GM18508 (cell line): Measurements from ENCODE around the gene YJU2.

Source experiments
- ATAC-seq: cut with Tn5 transposase; IDR thresholded peaks from one replicate; pipeline ENCODE4 v1.9.1; 2021; ENCODE audit warnings: moderate number of reproducible peaks; ENCODE audit not compliant: insufficient read depth, unreplicated experiment

The YJU2 gene

DNA sequence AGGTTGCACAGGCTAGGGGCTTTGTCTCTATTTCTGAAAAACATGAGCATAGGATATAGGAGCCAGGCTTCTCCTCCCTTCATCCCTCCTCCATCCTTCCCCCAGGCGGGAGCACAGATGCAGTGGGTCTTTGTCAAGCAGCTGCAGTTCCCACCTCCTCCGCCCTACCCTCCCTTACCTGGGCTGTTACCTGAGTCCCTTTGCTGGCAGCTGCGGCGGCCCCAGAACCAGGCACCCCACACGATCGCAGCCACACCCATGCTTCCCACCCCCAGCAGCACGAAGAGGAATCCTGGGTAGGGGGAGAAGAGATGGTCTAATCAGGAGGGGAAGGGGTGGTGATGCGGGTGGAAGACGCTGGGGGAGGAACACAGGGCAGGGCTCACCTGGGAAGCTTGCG is 47.5 kb downstream of the YJU2 start:
- ATAC-seq: no peak

DNA sequence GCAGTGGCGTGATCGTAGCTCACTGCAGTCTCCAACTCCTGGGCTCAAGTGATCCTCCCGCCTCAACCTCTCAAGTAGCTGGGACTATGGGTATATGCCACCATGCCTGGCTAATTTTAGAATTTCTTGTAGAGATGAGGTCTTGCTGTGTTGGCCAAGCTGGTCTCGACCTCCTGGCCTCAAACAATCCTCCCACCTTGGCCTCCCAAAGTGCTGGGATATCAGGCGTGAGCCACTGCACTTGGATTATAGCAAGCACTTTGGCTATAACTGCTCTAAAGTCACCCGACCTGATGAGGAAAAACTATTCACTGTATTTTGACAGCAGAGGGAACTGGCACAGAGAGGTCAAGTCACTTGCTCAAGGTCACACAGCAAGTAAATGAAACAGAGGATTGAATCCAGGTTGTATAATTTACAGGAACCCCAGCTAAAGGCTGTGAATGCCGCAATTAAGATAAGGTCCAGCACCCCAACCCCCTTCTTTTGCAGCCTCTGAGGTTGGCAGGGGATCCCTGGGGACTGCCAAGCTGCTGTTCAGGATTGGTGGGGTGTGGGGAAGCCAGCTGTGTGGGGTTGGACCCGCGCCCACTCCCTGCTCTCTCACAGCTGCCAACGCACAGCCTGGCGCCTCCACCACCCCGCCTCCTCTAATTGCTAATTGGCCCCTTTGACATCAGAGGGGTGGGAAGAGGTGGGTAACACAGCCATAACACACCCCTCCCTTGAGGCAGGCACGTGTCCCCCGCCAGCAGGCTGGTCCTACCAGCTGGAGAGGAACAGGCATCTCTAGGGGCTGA is 49.3 kb downstream of the YJU2 start:
- ATAC-seq: no peak

- ATAC-seq: no peak
Measured at GRCh38 chr19:4297901-4298809, 51.3 kb downstream of the YJU2 start.

DNA sequence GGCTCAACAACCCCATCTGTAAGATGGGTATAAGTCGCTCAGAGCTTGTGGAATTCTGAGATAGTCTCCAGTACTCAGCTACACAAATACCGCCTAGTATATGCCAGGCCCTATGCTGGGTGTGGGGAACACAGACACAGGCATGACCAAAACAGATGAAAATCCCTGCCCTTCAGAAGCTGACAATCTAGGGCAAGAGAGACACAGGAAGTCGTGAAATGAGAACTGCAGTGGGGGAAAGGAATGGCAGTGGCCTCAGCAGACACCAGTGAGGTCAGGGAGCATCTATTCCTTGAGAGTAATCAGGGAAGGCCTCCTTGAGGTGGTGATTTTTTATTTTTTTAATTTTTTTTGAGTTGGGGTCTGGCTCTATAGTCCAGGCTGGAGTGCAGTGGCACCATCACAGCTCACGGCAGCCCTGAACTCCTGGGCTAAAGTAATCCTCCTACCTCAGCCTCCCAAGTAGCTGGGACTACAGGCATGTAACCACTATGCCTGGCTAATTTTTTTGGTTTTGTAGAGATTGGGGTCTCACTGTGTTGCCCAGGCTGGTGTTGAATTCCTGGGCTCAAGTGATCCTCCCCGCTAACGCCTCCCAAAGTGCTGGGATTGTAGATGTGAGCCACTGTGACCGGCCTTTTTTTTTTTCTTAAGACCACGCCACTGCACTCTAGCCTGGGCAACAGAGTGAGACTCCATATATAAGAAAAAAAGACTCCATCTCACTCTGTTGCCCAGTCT is 52.1 kb downstream of the YJU2 start:
- ATAC-seq: no peak

GRCh38 chr19:4300589-4300988 is 53.7 kb downstream of the YJU2 start:
- no peak for ATAC-seq

DNA sequence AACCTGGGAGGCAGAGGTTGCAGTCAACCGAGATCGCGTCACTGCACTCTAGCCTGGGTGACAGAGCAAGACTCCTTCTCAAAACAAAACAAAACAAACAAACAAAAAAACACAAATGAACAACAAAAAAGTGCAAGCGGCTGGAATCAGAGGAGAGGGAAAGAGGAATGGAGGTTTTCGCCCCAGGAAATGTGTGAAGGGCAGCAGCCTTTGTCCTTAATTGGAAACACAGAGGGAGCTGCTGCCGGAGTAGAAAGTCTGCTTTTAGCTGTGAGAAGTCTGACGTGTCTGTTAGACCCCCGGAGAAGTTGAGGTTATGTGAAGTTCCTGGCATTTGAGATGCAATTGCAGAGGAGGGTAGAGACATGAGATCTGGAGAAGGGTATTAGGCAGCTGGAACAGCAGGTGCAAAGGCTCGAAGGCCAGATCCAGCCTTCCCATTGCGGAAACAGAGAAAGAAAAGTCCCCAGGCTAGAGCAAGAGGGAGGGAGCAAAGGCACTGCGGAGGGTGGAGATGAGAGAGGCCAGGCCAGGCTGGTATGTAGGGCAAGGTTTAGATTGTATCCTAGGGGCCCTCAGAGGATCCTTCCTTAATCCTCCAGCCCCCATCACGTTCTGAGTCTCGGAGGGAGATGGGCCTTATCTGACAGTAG is 54.8 kb downstream of the YJU2 start:
- no peak for ATAC-seq

DNA sequence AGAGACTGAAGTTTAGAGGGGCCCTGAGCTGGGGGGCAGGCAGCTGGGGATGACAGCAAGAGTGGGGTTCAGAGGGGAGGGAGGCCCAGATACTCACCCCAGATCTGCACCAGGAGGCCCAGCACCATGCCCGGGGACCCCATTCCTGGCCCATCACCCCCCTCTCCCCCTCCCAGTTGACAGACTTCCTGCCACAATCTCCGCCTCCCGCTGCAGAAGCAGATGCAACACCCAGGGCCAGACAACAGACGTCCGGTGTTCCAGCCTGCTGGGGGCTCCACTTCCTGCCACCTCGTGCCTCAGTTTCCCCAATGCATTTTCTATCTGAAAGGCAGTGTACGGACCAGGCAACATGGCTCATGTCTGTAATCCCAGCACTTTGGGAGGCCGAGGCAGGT is 55.4 kb downstream of the YJU2 start, which contains the start of gene TMIGD2:
Gene TMIGD2 (minus strand): TSS at position 147 of the 398 bp plus-strand sequence. CDS start 4 bp downstream, at position 143.
- no peak for ATAC-seq

DNA sequence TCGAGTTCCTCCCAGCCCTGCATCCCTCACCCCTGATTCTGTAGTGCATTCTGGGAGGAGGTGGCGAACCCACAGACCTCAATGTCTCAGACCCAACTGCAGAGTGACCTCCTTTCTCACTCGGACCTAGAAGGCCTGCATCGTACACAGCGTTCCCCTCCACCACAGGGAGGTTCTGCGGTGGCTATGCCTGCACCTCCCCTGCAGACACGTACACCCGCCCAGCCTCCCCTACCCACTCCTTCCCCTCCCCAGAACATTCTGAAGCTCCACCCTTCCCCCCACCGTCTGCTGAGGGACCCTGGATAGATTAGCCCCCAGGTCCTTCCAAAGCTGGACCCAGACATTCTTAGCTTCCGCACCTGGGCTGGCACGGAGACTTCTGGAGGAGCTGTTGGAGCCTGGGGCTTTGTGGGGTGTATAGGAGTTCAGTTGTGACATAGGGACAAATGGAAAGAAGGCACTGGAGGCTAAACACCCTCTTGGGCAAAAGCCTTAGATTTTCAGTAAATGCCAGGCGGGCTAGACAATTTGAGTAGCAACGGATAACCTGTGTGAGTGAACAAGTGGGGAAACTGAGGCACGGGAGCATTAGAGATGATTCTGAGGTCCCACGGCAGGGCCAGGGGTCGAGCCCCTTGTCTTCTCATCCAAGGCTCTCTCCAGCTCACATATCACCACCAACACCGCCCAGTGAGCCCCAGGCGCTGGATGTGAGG is 57.1 kb downstream of the YJU2 start:
- no peak for ATAC-seq

GRCh38 chr19:4304538-4305256 is 57.8 kb downstream of the YJU2 start, which contains the start of gene FSD1:
TSS of gene FSD1 (plus strand) at chr19:4304598. CDS start at chr19:4304747, 149 bp downstream.
- no peak for ATAC-seq

- no peak for ATAC-seq
Measured at GRCh38 chr19:4305257-4305612, 58.4 kb downstream of the YJU2 start.

- ATAC-seq: no peak
Measured at GRCh38 chr19:4305659-4306058, 58.8 kb downstream of the YJU2 start.

DNA sequence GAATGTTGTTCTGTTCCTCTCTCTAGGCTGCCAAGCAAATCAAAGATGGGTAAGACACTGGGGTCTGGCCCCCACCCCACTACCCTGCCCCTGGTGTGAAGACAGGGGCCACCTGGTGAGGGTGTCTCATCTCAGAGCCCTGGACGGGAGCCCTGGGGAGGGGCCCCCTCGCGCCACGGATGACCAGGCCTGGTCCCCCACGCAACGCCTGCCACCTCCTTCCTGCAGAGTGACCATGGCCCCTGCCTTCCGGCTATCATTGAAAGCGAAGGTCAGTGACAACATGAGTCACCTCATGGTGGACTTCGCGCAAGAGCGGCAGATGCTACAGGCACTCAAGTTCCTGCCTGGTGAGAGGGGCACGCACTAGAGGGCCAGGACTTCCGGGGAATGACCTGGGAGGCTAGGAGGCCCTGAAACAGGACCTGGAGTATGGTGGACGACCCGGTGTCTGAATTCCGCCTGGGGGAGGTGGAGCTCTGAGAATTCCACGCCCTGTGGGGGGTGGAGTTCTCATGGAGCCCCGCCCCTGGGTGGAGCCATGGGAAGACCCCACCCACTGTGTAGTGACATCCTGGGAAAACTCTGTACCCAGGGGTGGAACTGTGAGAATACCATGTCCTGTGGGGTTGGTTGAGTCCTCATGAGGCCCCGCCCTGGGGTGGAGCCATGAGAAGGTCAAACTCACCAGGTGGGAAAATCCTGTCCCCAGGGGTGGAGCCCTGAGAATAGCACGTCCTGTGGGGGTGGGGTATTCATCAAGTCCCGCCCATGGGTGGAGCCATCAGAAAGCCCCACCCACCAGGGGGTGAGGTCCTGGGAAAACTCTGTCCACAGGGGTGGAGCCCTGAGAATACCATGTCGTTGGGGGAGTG is 63.6 kb downstream of the YJU2 start:
- no peak for ATAC-seq

GRCh38 chr19:4313847-4314490 is 67.1 kb downstream of the YJU2 start:
- no peak for ATAC-seq

GRCh38 chr19:4316956-4317355 is 70.1 kb downstream of the YJU2 start:
- no peak for ATAC-seq

DNA sequence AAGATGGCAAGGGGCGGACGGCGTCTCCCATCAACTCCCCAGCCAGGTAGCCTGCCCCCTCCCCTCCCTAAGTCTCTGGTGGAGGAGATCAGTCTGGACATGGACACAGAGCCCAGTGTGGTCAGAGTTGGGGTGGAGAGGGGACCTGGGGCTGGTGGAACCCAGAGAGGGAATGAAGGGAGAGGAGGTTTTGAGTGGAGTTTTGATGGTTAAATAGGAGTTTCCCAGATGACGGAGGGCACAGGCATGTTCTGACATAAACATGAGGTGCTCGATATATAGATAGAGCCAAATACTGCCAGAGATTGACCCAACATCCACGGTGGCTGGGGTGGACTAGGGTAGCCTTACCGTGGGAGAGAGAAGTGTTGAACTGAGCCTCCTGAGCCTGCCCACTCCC is 71.6 kb downstream of the YJU2 start:
- ATAC-seq: no peak
